H1 (cell line): ENCODE measurements around the gene CDH11.

Experiments
- ATF2 ChIP-seq: IDR thresholded peaks from 2 replicates; pipeline ENCODE4 v1.6.1; 2012; ENCODE audit warnings: low read length, inconsistent platforms
- BRCA1 ChIP-seq: IDR thresholded peaks from 2 replicates; pipeline ENCODE4 v1.6.1; 2012; ENCODE audit warnings: low read depth, low read length, improper control_type of control experiment
- CEBPB ChIP-seq: IDR thresholded peaks from 2 replicates; pipeline ENCODE4 v1.6.1; 2012; ENCODE audit warnings: low read depth, low read length
- CHD2 ChIP-seq: IDR thresholded peaks from 2 replicates; pipeline ENCODE4 v1.6.1; 2012; ENCODE audit warnings: low read length, improper control_type of control experiment
- CTCF ChIP-seq, 3 experiments: IDR thresholded peaks; 1 replicate in 2 of 3; 2 replicates in 1 of 3; pipeline versions ENCODE4 v1.5.1 to v1.6.1; 2011; ENCODE audit warnings: low read length in 3 of 3, mild to moderate bottlenecking in 3 of 3, inconsistent platforms in 2 of 3, low read depth in 1 of 3, moderate library complexity in 1 of 3; ENCODE audit not compliant: insufficient read depth in 1 of 3; ENCODE audit errors: control extremely low read depth in 1 of 3
- EP300 ChIP-seq, 2 experiments: IDR thresholded peaks; 1 replicate in 1 of 2; 2 replicates in 1 of 2; pipeline ENCODE4 v1.6.1; 2011 to 2012; ENCODE audit warnings: low read depth in 2 of 2, low read length in 2 of 2, mild to moderate bottlenecking in 2 of 2, borderline replicate concordance in 1 of 2, inconsistent platforms in 1 of 2, moderate library complexity in 1 of 2
- EZH2 ChIP-seq: fragments of 200-600 bp; sonication (generic); IDR thresholded peaks from 2 replicates; pipeline ENCODE4 v1.7.1; 2012; ENCODE audit warnings: low read depth, mild to moderate bottlenecking, moderate library complexity, low read length, inconsistent platforms; ENCODE audit not compliant: severe bottlenecking
- GABPA ChIP-seq: IDR thresholded peaks from 2 replicates; pipeline ENCODE4 v1.6.1; 2011; ENCODE audit warnings: mild to moderate bottlenecking, low read length, moderate library complexity, borderline replicate concordance; ENCODE audit not compliant: insufficient read depth
- POLR2A ChIP-seq, 2 experiments: IDR thresholded peaks; 1 replicate in 1 of 2; 2 replicates in 1 of 2; pipeline ENCODE4 v1.6.1; 2011; ENCODE audit warnings: low read depth in 2 of 2, low read length in 2 of 2, mild to moderate bottlenecking in 2 of 2; ENCODE audit errors: control extremely low read depth in 1 of 2
- POLR2AphosphoS5 ChIP-seq: IDR thresholded peaks from 2 replicates; pipeline ENCODE4 v1.6.1; 2011; ENCODE audit warnings: low read depth, low read length
- SP1 ChIP-seq: IDR thresholded peaks from 2 replicates; pipeline ENCODE4 v1.6.1; 2011; ENCODE audit warnings: low read depth, low read length
- YY1 ChIP-seq: IDR thresholded peaks from 2 replicates; pipeline ENCODE4 v1.6.1; 2011; ENCODE audit warnings: low read depth, mild to moderate bottlenecking, low read length
- TF ChIP-seq, protein P1 (sequence below): IDR thresholded peaks from 2 replicates; pipeline ENCODE4 v1.6.1; 2012; ENCODE audit warnings: inconsistent platforms

DNA sequence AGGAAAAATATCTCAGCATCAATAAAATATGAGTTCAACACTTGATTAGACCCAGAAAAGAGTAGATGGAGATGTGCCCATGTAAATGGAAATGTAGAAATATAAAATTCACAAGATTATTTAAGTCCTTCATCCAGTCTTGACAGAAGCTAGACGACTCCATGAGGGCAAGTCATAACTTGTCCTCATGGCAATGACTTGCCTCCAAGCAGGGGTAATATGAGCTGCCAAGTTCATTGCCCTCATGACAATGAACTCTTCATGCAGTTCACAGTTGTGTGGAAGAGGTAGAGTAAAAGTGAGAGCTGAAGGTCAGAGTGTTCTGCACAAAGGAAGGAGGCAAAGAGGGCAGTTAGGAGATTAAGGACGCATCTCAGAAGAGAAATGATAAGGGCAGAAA, 22.3 kb downstream of the CDH11 start:
- TF ChIP-seq SP1 (no peak), YY1 (no peak), CHD2 (no peak), BRCA1 (no peak), CTCF (IDR thresholded peaks at IDR 0.05; ENCODE audit: control extremely low read depth in 1 of 3, insufficient read depth in 1 of 3, low read depth in 1 of 3, low read length in 3 of 3) (no peak), GABPA (no peak), EZH2 (no peak), POLR2AphosphoS5 (no peak), POLR2A (IDR thresholded peaks at IDR 0.05; ENCODE audit: control extremely low read depth in 1 of 2, low read depth in 2 of 2, low read length in 2 of 2) (no peak), CEBPB (no peak), ATF2 (no peak), EP300 (IDR thresholded peaks at IDR 0.05; ENCODE audit: borderline replicate concordance in 1 of 2, low read depth in 2 of 2, low read length in 2 of 2) (no peak)
- TF ChIP-seq, protein P1, sequence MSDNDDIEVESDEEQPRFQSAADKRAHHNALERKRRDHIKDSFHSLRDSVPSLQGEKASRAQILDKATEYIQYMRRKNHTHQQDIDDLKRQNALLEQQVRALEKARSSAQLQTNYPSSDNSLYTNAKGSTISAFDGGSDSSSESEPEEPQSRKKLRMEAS: no peak
